ENCODE results near the gene PRR36. TPM values are rescaled to one million over a fixed set of nuclear protein-coding genes. Genes with fewer than 3 reads are reported as not detected.

Gene PRR36
- total RNA-seq, 1 donor from 2014 or later, result 0.15 TPM

DNA sequence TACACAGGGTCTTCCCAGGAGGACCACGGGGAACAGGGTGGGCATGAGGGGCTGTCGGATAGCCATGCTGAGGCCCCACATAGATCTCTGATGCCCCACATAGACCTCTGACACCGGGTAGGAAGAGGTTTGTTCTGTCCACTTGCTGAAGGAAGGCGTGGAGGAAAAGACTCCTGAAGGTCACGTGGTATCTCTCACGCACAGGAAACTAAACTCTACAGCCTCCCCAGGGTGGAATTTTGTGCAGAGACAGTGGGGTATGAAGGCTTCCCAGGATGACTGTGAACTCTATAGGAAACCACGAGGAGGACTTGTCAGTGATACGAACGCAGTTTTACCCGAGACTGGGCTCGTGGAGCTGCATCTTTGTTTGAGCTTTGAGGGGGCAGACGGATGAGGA is 41.4 kb downstream of the PRR36 start:
- no peak for ATAC-seq
- intact Hi-C loops (cut with micrococcal nuclease), result no loop called here
- DNase-seq, result no peak

- DNase-seq, result no peak
- ATAC-seq, result no peak
- intact Hi-C loops (cut with micrococcal nuclease), result no loop called here
These were observed 42.2 kb downstream of the PRR36 start for GRCh38 chr19:7832009-7832408.

DNA sequence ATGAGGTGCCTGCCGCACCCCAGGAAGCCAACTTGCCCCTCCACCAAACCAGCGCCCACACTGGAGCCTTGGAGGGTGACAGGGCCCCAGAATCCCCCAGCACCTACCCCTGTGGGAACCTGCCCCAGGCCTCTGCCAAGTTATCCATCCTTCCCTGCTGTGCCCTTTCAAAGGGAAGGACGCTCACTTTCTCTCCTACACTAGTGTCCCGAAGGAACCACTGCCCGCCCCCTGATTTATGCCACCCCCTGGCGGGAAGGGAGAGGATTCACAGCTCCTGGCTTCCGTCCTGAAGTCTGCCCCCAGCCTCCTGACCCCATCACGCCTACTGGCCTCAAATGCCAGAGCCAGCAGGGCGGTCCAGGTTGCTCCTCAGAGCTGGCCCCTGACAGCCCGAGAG is 42.7 kb downstream of the PRR36 start:
- intact Hi-C loops (cut with micrococcal nuclease), result no loop called here
- DNase-seq, result no peak
- no peak for ATAC-seq

DNA sequence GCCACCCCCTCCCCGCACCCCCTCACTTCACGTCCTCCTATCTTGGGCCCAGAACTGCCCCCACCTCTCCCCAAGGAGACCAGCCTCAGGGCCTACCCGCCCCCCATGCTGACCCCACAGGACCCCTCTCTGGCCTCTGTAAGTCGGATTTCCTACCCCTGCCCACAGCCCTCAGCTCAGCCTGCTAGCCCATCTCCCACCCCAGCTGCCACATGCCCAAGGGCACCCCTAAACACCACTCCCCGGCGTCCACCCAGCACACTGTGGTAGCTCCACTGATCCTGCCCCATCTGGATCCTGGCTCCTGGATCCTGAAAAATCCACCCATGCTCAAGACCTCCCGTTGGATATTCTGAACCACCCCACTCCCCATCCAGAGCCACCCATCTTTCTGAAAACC is 43.4 kb downstream of the PRR36 start:
- DNase-seq (no peak), ATAC-seq (no peak)
- intact Hi-C loops (cut with micrococcal nuclease), result no loop called here

DNA sequence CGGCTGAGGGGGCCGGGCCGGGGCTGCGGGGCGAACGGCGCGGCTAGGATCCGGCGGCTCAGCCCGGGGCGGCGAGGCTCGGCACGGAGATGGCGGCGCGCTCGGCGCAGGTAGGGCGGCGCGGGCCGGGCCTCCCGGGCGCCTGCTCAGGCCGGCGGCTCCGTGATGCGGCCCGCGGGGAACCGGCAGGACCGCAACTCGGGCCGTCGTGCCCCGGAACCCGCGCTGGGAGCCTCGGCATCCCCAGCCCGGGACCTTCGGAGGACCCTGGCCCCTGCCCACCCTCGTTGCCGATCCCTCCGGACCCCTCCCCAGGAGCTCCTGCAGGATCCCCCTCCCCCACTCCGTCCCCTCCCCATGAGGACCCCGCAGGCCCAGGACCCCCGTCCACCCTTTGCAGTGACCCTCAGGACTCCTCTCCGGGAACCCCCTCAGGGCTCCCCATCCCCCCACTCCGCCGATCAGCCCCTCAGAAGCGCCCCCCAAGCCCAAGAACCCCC is 43.9 kb downstream of the PRR36 start:
- intact Hi-C loops (cut with micrococcal nuclease), result no loop called here
- ATAC-seq, result no peak
- DNase-seq, result no peak

- intact Hi-C loops (cut with micrococcal nuclease), result no loop called here
- DNase-seq (peak; percentile 99), ATAC-seq (peak; percentile 92)
These were observed 44.5 kb downstream of the PRR36 start, which contains the start of gene EVI5L for GRCh38 chr19:7829561-7830271. Gene EVI5L, plus strand, starts transcription at chr19:7830218. Its CDS starts 16,325 bp downstream, at chr19:7846543.

DNA sequence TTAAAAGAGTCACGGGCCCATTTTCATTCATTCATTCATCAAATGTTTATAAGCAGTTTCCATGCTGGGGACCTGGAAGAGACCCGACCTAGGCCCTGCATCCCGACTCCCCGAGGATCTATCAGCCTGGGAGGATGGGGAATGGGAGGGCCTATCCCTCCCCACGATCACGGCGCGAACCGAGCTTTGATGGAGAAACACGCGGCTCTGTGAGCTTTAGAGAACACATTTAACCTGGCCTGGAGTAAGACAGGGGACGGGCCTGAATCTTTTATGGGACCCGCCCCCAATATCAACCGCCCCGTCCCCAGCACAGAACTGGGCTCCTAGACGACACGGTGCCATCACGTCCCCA is 45.0 kb downstream of the PRR36 start:
- intact Hi-C loops (cut with micrococcal nuclease), result no loop called here
- DNase-seq, result no peak
- no peak for ATAC-seq

DNA sequence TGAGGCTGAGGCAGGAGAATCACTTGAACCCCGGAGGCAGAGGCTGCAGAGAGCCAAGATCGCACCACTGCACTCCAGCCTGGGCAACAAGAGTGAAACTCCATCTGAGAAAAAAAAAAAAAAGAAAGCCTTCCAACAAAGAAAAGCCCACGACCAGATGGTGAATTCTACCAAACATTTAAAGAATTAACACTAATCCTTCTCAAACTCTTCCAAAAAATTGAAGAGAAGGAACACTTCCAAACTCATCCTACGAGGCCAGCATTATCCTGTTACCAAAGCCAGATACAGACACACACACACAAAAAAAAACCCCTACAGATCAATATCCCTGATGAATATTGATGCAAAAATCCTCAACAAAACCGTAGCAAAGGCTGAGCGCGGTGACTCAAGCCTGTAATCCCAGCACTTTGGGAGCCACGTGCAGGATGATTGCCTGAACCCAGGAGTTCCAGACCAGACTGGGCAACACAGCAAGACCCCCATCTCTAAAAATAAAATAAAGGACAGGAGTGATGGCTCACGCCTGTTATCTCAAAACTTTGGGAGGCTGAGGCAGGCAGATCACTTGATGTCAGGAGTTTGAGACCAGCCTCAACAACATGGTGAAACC is 50.4 kb downstream of the PRR36 start:
- ATAC-seq (no peak), DNase-seq (no peak)
- intact Hi-C loops (cut with micrococcal nuclease), result no loop called here

DNA sequence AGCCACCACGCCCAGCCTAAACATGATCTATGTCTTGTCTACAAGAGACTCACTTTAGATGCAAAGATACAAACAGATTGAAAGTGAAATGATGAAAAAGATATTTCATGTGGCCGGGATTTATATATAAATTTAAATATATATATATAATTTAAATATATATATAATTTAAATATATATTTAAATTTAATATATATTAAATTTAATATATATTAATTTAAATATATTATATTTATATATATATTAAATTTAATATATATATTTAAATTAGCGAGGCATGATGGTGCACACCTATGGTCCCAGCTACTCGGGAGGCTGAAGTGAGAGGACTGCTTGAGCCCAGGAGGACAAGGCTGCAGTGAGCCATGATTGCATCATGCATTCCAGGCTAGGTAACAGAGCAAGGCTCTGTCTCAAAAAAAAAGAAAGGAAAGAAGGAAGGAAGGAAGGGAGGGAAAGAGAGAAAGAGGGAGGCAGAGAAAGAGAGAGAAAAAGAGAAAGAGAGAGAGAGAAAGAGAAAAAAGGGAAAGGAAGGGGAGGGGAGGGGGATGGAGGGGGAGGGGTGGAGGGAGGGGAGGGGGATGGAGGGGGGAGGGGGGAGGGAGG is 51.2 kb downstream of the PRR36 start:
- ATAC-seq (no peak), DNase-seq (no peak)
- intact Hi-C loops (cut with micrococcal nuclease), result no loop called here

- DNase-seq, result no peak
- no peak for ATAC-seq
- intact Hi-C loops (cut with micrococcal nuclease), result no loop called here
These were observed 53.6 kb downstream of the PRR36 start for GRCh38 chr19:7820588-7820987.

DNA sequence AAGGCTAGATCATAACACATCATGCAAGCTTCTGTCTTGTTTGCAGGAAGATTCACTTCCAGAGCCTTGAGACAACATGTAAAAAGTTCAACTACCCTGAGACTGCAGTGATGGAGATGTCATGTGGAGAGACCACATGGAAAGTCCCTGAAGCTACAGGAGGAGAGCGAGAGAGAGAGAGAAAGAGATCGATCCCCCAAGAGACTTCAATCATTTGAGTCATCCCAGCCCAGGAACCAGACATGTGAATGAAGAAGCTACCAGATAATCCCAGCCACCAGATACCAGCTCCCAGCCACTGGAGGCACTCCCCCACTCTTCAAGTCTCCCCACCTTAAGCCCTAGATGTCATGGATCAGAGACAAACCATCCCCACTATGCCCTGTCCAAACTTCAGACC is 54.9 kb downstream of the PRR36 start:
- DNase-seq, result no peak
- intact Hi-C loops (cut with micrococcal nuclease), result no loop called here
- ATAC-seq, result no peak

DNA sequence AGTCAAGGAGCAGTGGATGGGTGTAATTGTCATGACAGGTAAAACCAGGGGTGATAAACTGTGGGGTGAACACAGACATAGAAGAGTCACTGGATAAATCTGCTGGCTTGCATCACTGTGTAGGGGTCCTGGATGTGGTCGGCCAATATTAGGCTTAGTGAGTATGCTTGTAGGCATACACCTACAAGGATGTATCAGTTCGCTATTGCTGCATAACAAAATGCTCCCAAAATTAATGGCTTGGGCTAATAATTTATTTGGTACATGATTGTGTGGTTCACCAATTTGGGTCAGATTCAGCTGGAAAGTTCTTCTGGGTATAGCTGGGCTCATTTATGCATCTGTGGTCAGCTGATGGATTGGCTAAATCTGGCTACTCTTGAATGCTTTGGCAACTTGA is 55.4 kb downstream of the PRR36 start:
- no peak for DNase-seq
- no peak for ATAC-seq
- intact Hi-C loops (cut with micrococcal nuclease), result no loop called here

Other genes with a start within 250 kb of the PRR36 start
- gene XAB2, start 244.8 kb downstream of the PRR36 start, total RNA-seq, result 27.5 TPM
- 206 TPM for gene PET100, start 244.6 kb downstream of the PRR36 start, total RNA-seq
- 6.5 TPM for gene PCP2, start 240.7 kb downstream of the PRR36 start, total RNA-seq
- 9.7 TPM for gene STXBP2, start 237.3 kb downstream of the PRR36 start, total RNA-seq
- gene RETN, start 205.3 kb downstream of the PRR36 start, total RNA-seq, result not detected
- 0.72 TPM for gene MCEMP1, start 197.3 kb downstream of the PRR36 start, total RNA-seq
- gene TRAPPC5, start 193.6 kb downstream of the PRR36 start, total RNA-seq, result 111 TPM
- 0.17 TPM for gene FCER2, start 172.3 kb downstream of the PRR36 start, total RNA-seq
- 0.42 TPM for gene CLEC4G, start 142.3 kb downstream of the PRR36 start, total RNA-seq
- gene CD209, start 126.9 kb downstream of the PRR36 start, total RNA-seq, result 10.0 TPM
- not detected for gene CLEC4M, start 111.1 kb downstream of the PRR36 start, total RNA-seq
- 23.5 TPM for gene EVI5L, start 44.2 kb downstream of the PRR36 start, total RNA-seq
- gene LRRC8E, start 14.1 kb upstream of the PRR36 start, total RNA-seq, result 3.1 TPM
- 30.4 TPM for gene MAP2K7, start 29.5 kb upstream of the PRR36 start, total RNA-seq
- 11.4 TPM for gene TGFBR3L, start 40.4 kb upstream of the PRR36 start, total RNA-seq
- gene SNAPC2, start 45.9 kb upstream of the PRR36 start, total RNA-seq, result 9.7 TPM
- gene CTXN1, start 51.7 kb upstream of the PRR36 start, total RNA-seq, result 0.20 TPM
- gene TIMM44, start 69.3 kb upstream of the PRR36 start, total RNA-seq, result 115 TPM
- gene ELAVL1, start 131.3 kb upstream of the PRR36 start, total RNA-seq, result 53.3 TPM
- not detected for gene CCL25, start 178.4 kb upstream of the PRR36 start, total RNA-seq

All from left ventricle myocardium superior (tissue), 1 donor.